Placental pericyte (primary cell): Measurements from ENCODE around the gene PLA2G5. TPM values are rescaled to one million over a fixed set of nuclear protein-coding genes. Genes with fewer than 3 reads are reported as not detected.

ENCODE experiments used
- total RNA-seq: library from RNA; depleted of rRNA; stranded (reverse); fragments of >200 nt; gene quantifications from 2 replicates; pipeline ENCODE4 v1.2.3, GENCODE V29; 2012

Gene PLA2G5, protein sequence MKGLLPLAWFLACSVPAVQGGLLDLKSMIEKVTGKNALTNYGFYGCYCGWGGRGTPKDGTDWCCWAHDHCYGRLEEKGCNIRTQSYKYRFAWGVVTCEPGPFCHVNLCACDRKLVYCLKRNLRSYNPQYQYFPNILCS
- total RNA-seq: not detected in 2 replicates

DNA sequence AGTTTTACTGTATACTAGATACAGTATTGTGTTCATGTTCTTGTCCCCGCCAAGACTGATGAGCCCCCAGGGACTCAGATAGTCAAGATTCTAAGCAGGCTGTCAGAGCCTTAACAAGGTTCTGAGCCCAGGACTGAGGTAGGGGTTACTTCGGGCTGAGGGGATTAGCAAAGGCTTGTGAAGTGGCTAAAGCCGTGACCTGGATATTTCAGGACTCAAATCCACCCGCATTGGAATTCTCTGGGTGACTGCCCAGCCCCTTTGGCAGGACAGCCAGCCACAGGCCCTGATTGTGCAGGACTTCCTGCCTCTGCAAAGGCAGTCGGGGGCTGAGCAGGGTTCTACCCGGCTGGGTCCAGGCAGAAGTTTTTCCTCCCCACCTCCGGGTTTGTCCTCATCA lies at the start of gene PLA2G5:
PLA2G5 (plus strand) TSS at position 321 of the 400 bp plus-strand sequence. CDS start 14,637 bp downstream, outside the sequence.

DNA sequence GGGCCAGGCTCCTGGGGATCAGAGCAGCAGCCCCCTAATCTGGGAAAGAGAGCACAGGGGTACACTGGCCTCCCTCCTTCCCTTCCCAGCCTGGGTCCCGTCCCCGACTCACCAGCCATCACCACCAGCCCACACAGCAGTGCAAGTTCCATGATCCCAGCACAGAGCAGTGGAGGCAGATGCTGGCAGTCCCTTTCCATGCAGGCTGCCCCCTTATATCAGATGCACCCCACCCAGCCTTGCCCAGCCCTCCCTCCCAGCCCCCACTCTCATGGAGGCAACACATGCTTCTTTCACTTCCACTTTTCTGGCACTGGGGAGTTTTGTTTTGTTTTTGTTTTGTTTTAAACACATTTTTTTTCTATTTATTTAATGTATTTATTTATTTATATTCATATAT lies 49.4 kb downstream of the PLA2G5 start, which contains the start of gene PLA2G2D:
PLA2G2D (minus strand) TSS at position 190 of the 400 bp plus-strand sequence; CDS start at position 152, 38 bp downstream.

DNA sequence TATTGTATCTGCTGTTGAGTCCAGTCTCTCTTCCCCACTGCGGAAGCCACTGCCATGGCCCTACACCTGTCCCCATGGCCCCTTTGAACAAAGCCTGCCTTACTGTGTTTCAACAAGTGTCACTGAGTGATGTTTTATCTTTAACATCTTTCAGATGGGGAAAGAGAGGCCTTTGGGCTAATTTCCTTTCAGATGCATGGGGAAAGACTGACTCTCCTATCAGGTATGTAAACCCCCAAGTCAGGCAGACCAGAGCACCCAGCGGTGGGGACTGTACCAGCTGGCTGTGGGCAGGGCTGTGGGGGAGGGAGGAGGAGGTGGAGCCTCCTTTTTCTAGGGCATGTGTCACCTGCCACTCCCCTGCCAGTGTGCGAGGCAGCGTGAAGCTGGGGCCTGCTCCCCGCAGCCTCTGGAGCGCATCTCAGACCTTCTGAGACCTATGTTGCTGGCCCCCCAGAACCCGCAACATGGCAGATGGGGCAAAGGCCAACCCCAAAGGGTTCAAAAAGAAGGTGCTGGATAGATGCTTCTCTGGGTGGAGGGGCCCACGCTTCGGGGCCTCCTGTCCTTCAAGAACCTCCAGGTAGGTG lies 69.1 kb downstream of the PLA2G5 start, which contains the start of gene PLA2G2F:
PLA2G2F (plus strand) TSS at position 363 of the 590 bp plus-strand sequence; CDS start at position 468, 105 bp downstream.

Other genes with a start within 250 kb of the PLA2G5 start
- gene OTUD3, start 187.8 kb upstream of the PLA2G5 start, total RNA-seq: 4.0 and 7.7 TPM in 2 replicates
- not detected in 2 replicates for gene PLA2G2E, start 146.6 kb upstream of the PLA2G5 start, total RNA-seq
- gene PLA2G2A, start 90.6 kb upstream of the PLA2G5 start, total RNA-seq: not detected in 2 replicates
- gene PLA2G2D, start 49.3 kb downstream of the PLA2G5 start, total RNA-seq: not detected in 2 replicates
- gene PLA2G2F, start 69.1 kb downstream of the PLA2G5 start, total RNA-seq: not detected in 2 replicates
- gene UBXN10, start 115.9 kb downstream of the PLA2G5 start, total RNA-seq: not detected in 2 replicates
- gene PLA2G2C, start 116.3 kb downstream of the PLA2G5 start, total RNA-seq: not detected in 2 replicates
- gene VWA5B1, start 220.7 kb downstream of the PLA2G5 start, total RNA-seq: not detected in 2 replicates